MCF 10A (cell line): Measurements from ENCODE around the gene SRPX2. TPM values are rescaled to one million over a fixed set of nuclear protein-coding genes. Genes with fewer than 3 reads are reported as not detected.

Experiments
- BruUV-seq: library from RNA; stranded (reverse); fragments of 400-500 nt; replicated peaks from 2 replicates; lab custom pipeline; 2021; lab: Mats Ljungman, UMichigan
- CTCF ChIA-PET: fragments of 300-600 bp; sonication (Branson Sonifier 250); formaldehyde crosslinking; extraction: SDS; loops from one replicate; lab custom pipeline; 2021; ENCODE audit warnings: antibody characterized with exemption, inconsistent platforms; lab: Yijun Ruan, JAX
- POLR2A ChIA-PET: fragments of 300-600, 350-650 bp; sonication (Branson Sonifier 250); formaldehyde crosslinking; extraction: SDS; loops from one replicate; lab custom pipeline; 2020; ENCODE audit warnings: antibody characterized with exemption, inconsistent platforms; lab: Yijun Ruan, JAX
- DNase-seq: peaks from one replicate; pipeline ENCODE4 v3.0.0-alpha.2; 2018; ENCODE audit not compliant: unreplicated experiment
- H3K27ac Mint-ChIP-seq: one replicate; pipeline ENCODE4 v1.8.0; 2022; ENCODE audit warnings: mild to moderate bottlenecking, low read depth, mixed read lengths; ENCODE audit not compliant: unreplicated experiment
- H3K27me3 Mint-ChIP-seq: one replicate; pipeline ENCODE4 v1.8.0; 2022; ENCODE audit warnings: mixed read lengths; ENCODE audit not compliant: insufficient read depth, unreplicated experiment
- H3K36me3 Mint-ChIP-seq: one replicate; pipeline ENCODE4 v1.8.0; 2022; ENCODE audit warnings: mild to moderate bottlenecking, moderate library complexity, mixed read lengths; ENCODE audit not compliant: insufficient read depth, unreplicated experiment
- H3K4me1 Mint-ChIP-seq: one replicate; pipeline ENCODE4 v1.8.0; 2022; ENCODE audit warnings: mixed read lengths; ENCODE audit not compliant: insufficient read depth, unreplicated experiment
- H3K4me3 Mint-ChIP-seq: one replicate; pipeline ENCODE4 v1.8.0; 2022; ENCODE audit warnings: mild to moderate bottlenecking, moderate library complexity, mixed read lengths; ENCODE audit not compliant: unreplicated experiment
- H3K9me3 Mint-ChIP-seq: one replicate; pipeline ENCODE4 v1.8.0; 2022; ENCODE audit warnings: mixed read lengths; ENCODE audit not compliant: unreplicated experiment
- CTCF ChIP-seq: fragments of 200-600 bp; IDR thresholded peaks from one replicate; pipeline ENCODE4 v1.8.0; 2022; ENCODE audit warnings: antibody characterized with exemption, mild to moderate bottlenecking; ENCODE audit not compliant: unreplicated experiment
- intact Hi-C: fragments of 100-400 bp; cut with micrococcal nuclease; formaldehyde crosslinking; loops from 2 replicates; pipeline ENCODE4 v1.14.1; 2022
- total RNA-seq: library from RNA; stranded (reverse); gene quantifications from 2 replicates; pipeline ENCODE4 v1.2.3, GENCODE V29; 2022

Gene SRPX2
- total RNA-seq, 1 experiment from 2014 or later = 4.7 TPM

GRCh38 chrX:100642290-100642689 lies 1.7 kb upstream of the SRPX2 start:
- BruUV-seq = no TSS peak
- H3K4me3 Mint-ChIP-seq = no peak overlapping the region
- CTCF ChIA-PET = interaction anchor here (0.5 to 2.0 kb wide), 4 partner anchors 11 to 478 kb away, joined by 3 to 6 read pairs (median 4); no protein-coding TSS in a partner anchor

GRCh38 chrX:100643212-100643611 lies 787 bp upstream of the SRPX2 start:
- ChIA-PET POLR2A (interaction anchor here (1.8 kb wide), 1 partner anchor 20 kb away, joined by 9 read pairs; no protein-coding TSS in a partner anchor), CTCF (interaction anchor here (0.7 to 2.0 kb wide), 5 partner anchors 10 to 136 kb away, joined by 3 to 6 read pairs (median 4); no protein-coding TSS in a partner anchor)
- H3K27ac Mint-ChIP-seq = peak overlapping the region; percentile 57
- no TSS peak for BruUV-seq
- TF ChIP-seq CTCF = no peak
- H3K4me1 Mint-ChIP-seq = peaks cover 15% of the 10 kb centered on the region
- intact Hi-C loops = no loop called here
- H3K36me3 Mint-ChIP-seq = no peaks in the 10 kb centered on the region
- peaks cover 60% of the 10 kb centered on the region for H3K27me3 Mint-ChIP-seq
- DNase-seq = peak; percentile 21
- no peak overlapping the region for H3K4me3 Mint-ChIP-seq
- H3K9me3 Mint-ChIP-seq = no peaks in the 10 kb centered on the region

More at GRCh38 chrX:100642290-100642689, 1.7 kb upstream of the SRPX2 start:
- intact Hi-C loops = no loop called here
- H3K4me1 Mint-ChIP-seq = peaks cover 15% of the 10 kb centered on the region
- no peak overlapping the region for H3K27ac Mint-ChIP-seq
- peak; percentile 10 for DNase-seq
- POLR2A ChIA-PET = no interaction called here
- no peak for TF ChIP-seq CTCF
- peaks cover 60% of the 10 kb centered on the region for H3K27me3 Mint-ChIP-seq
- H3K9me3 Mint-ChIP-seq = no peaks in the 10 kb centered on the region
- H3K36me3 Mint-ChIP-seq = no peaks in the 10 kb centered on the region

GRCh38 chrX:100645106-100645505 lies 1.1 kb downstream of the SRPX2 start:
- POLR2A ChIA-PET = no interaction called here
- Mint-ChIP-seq H3K4me1 (peaks cover 15% of the 10 kb centered on the region), H3K27ac (no peak overlapping the region), H3K27me3 (peaks cover 50% of the 10 kb centered on the region), H3K36me3 (no peaks in the 10 kb centered on the region), H3K4me3 (peak overlapping the region; percentile 0), H3K9me3 (no peaks in the 10 kb centered on the region)
- DNase-seq = peak; percentile 42
- intact Hi-C loops = no loop called here
- no peak for TF ChIP-seq CTCF
- CTCF ChIA-PET = interaction anchor here (0.7 to 1.7 kb wide), 2 partner anchors 9 to 908 kb away, joined by 3 to 6 read pairs; no protein-coding TSS in a partner anchor
- BruUV-seq = no TSS peak

- Mint-ChIP-seq H3K4me3 (no peak overlapping the region), H3K9me3 (no peaks in the 10 kb centered on the region), H3K36me3 (no peaks in the 10 kb centered on the region), H3K27ac (no peak overlapping the region), H3K27me3 (peaks cover 41% of the 10 kb centered on the region), H3K4me1 (peaks cover 15% of the 10 kb centered on the region)
- POLR2A ChIA-PET = interaction anchor here (0.8 kb wide), 1 partner anchor 17 kb away, joined by 3 read pairs; no protein-coding TSS in a partner anchor
- intact Hi-C loops = no loop called here
- no peak for TF ChIP-seq CTCF
- DNase-seq = no peak
- CTCF ChIA-PET = interaction anchor here (0.6 to 1.3 kb wide), 5 partner anchors 10 to 565 kb away, joined by 3 to 4 read pairs (median 3); no protein-coding TSS in a partner anchor
- no TSS peak for BruUV-seq
Measured at GRCh38 chrX:100647095-100647494, 3.1 kb downstream of the SRPX2 start.
